HG02870 (cell line): ENCODE data around the gene ACTBL2.
A peak's percentile ranks its signal among the peaks of the same experiment; 100 is the strongest.
"Not testable (repeated sequence)": the region's sequence is repeated elsewhere in the genome, so short reads cannot be mapped to it uniquely, and the experiment has no call there.

Experiments
- ATAC-seq: cut with Tn5 transposase; IDR thresholded peaks from one replicate; pipeline ENCODE4 v1.9.1; 2021; ENCODE audit warnings: mild to moderate bottlenecking, moderate library complexity; ENCODE audit not compliant: unreplicated experiment

The ACTBL2 gene

GRCh38 chr5:57494104-57495098 lies 11.8 kb upstream of the ACTBL2 start:
- ATAC-seq = peak; percentile 64

- ATAC-seq = no peak
Measured at GRCh38 chr5:57493034-57493433, 10.4 kb upstream of the ACTBL2 start.

GRCh38 chr5:57492632-57493031 lies 10.0 kb upstream of the ACTBL2 start:
- ATAC-seq = no peak

- ATAC-seq = no peak
Measured at GRCh38 chr5:57491369-57491965, 8.9 kb upstream of the ACTBL2 start.

- ATAC-seq = no peak
Measured at GRCh38 chr5:57488215-57488955, 5.8 kb upstream of the ACTBL2 start.

GRCh38 chr5:57486027-57486602 lies 3.5 kb upstream of the ACTBL2 start:
- no peak for ATAC-seq

GRCh38 chr5:57478826-57479225 lies 3.8 kb downstream of the ACTBL2 start:
- no peak for ATAC-seq

- ATAC-seq = no peak
Measured at GRCh38 chr5:57476601-57477056, 6.0 kb downstream of the ACTBL2 start.

GRCh38 chr5:57470339-57470738 lies 12.3 kb downstream of the ACTBL2 start:
- ATAC-seq = no peak

GRCh38 chr5:57468481-57469163 lies 14.0 kb downstream of the ACTBL2 start:
- no peak for ATAC-seq

- ATAC-seq = no peak
Measured at GRCh38 chr5:57466544-57466943, 16.1 kb downstream of the ACTBL2 start.

GRCh38 chr5:57460056-57460455 lies 22.6 kb downstream of the ACTBL2 start:
- ATAC-seq = not testable (repeated sequence)

GRCh38 chr5:57458443-57458842 lies 24.2 kb downstream of the ACTBL2 start:
- ATAC-seq = no peak

- no peak for ATAC-seq
Measured at GRCh38 chr5:57456531-57457135, 26.0 kb downstream of the ACTBL2 start.

- ATAC-seq = no peak
Measured at GRCh38 chr5:57455511-57456455, 26.8 kb downstream of the ACTBL2 start.

GRCh38 chr5:57454896-57455295 lies 27.7 kb downstream of the ACTBL2 start:
- ATAC-seq = no peak

- ATAC-seq = no peak
Measured at GRCh38 chr5:57453728-57454127, 28.9 kb downstream of the ACTBL2 start.

GRCh38 chr5:57452885-57453284 lies 29.7 kb downstream of the ACTBL2 start:
- ATAC-seq = no peak
